Mucosa of gallbladder (tissue), 1 donor: Measurements from ENCODE around the gene KCNK5. TPM values are rescaled to one million over a fixed set of nuclear protein-coding genes. Genes with fewer than 3 reads are reported as not detected.

Experiments
- DNase-seq: peaks from one replicate; pipeline ENCODE4 v3.0.0-alpha.2; 2020; ENCODE audit warnings: low spot score
- total RNA-seq: library from RNA; stranded (reverse); gene quantifications from one replicate; pipeline ENCODE4 v1.2.1, GENCODE V29; 2021
- donor health status: DM: no; HTN: no; CAD: no.

Gene KCNK5
- total RNA-seq, 1 donor from 2014 or later: 242 TPM

GRCh38 chr6:39240155-39240757 is 11.0 kb upstream of the KCNK5 start:
- DNase-seq: no peak

- DNase-seq: no peak
Measured at GRCh38 chr6:39239527-39240154, 10.4 kb upstream of the KCNK5 start.

- no peak for DNase-seq
Measured at GRCh38 chr6:39236742-39237141, 7.5 kb upstream of the KCNK5 start.

- no peak for DNase-seq
Measured at GRCh38 chr6:39233333-39233732, 4.1 kb upstream of the KCNK5 start.

- DNase-seq: no peak
Measured at GRCh38 chr6:39231521-39232243, 2.4 kb upstream of the KCNK5 start.

GRCh38 chr6:39230654-39231035 is 1.4 kb upstream of the KCNK5 start:
- DNase-seq: no peak

- DNase-seq: no peak
Measured at GRCh38 chr6:39228111-39228971, 934 bp downstream of the KCNK5 start.

GRCh38 chr6:39227476-39227875 is 1.8 kb downstream of the KCNK5 start:
- DNase-seq: no peak

- DNase-seq: no peak
Measured at GRCh38 chr6:39226639-39227329, 2.5 kb downstream of the KCNK5 start.

- no peak for DNase-seq
Measured at GRCh38 chr6:39225946-39226437, 3.3 kb downstream of the KCNK5 start.

GRCh38 chr6:39225543-39225942 is 3.7 kb downstream of the KCNK5 start:
- peak; percentile 73 for DNase-seq

GRCh38 chr6:39224523-39225182 is 4.6 kb downstream of the KCNK5 start:
- DNase-seq: no peak

GRCh38 chr6:39224011-39224410 is 5.3 kb downstream of the KCNK5 start:
- DNase-seq: no peak

GRCh38 chr6:39223555-39223954 is 5.7 kb downstream of the KCNK5 start:
- no peak for DNase-seq

GRCh38 chr6:39223061-39223460 is 6.2 kb downstream of the KCNK5 start:
- no peak for DNase-seq

GRCh38 chr6:39221779-39222641 is 7.3 kb downstream of the KCNK5 start:
- DNase-seq: no peak

GRCh38 chr6:39221115-39221514 is 8.2 kb downstream of the KCNK5 start:
- DNase-seq: no peak

GRCh38 chr6:39218868-39219567 is 10.3 kb downstream of the KCNK5 start:
- DNase-seq: no peak

GRCh38 chr6:39217177-39217864 is 12.0 kb downstream of the KCNK5 start:
- peak; percentile 72 for DNase-seq
